ENCODE results near the gene HSF4.

HSF4 gene

GRCh38 chr16:67209565-67209964, 45.0 kb downstream of the HSF4 start:
- no peaks in the 10 kb centered on the region for H3K27me3 ChIP-seq (ENCODE audit: control insufficient read depth, insufficient read depth, low read length)
- no peaks in the 10 kb centered on the region for H3K9me3 ChIP-seq (ENCODE audit: control insufficient read depth, insufficient read depth, low read length)
- peaks cover 4% of the 10 kb centered on the region; the same call in 1 of the 2 replicates for H3K4me1 ChIP-seq (ENCODE audit: control insufficient read depth, insufficient read depth, low read length)
- WGBS (ENCODE audit: insufficient coverage, insufficient read length) = no CpG with 5 or more reads among the region's 8 CpGs
- no peaks in the 10 kb centered on the region for H3K36me3 ChIP-seq (ENCODE audit: control insufficient read depth, insufficient read depth, low read length)
- no peak overlapping the region for H3K4me3 ChIP-seq (ENCODE audit: low read length)
- no peak for DNase-seq (ENCODE audit: low read depth, low spot score)
- H3K27ac ChIP-seq (ENCODE audit: low read length) = no peak overlapping the region

- Histone ChIP-seq H3K27me3 (ENCODE audit: control insufficient read depth, insufficient read depth, low read length) (no peaks in the 10 kb centered on the region), H3K9me3 (ENCODE audit: control insufficient read depth, insufficient read depth, low read length) (no peaks in the 10 kb centered on the region), H3K36me3 (ENCODE audit: control insufficient read depth, insufficient read depth, low read length) (no peaks in the 10 kb centered on the region), H3K4me3 (ENCODE audit: low read length) (no peak overlapping the region), H3K4me1 (ENCODE audit: control insufficient read depth, insufficient read depth, low read length) (peaks cover 4% of the 10 kb centered on the region; the same call in 1 of the 2 replicates), H3K27ac (ENCODE audit: low read length) (no peak overlapping the region)
- DNase-seq (ENCODE audit: low read depth, low spot score) = no peak
- no CpG with 5 or more reads among the region's 25 CpGs for WGBS (ENCODE audit: insufficient coverage, insufficient read length)
These were observed 45.8 kb downstream of the HSF4 start for GRCh38 chr16:67210069-67210937.

- Histone ChIP-seq H3K27ac (ENCODE audit: low read length) (no peak overlapping the region), H3K36me3 (ENCODE audit: control insufficient read depth, insufficient read depth, low read length) (no peaks in the 10 kb centered on the region), H3K9me3 (ENCODE audit: control insufficient read depth, insufficient read depth, low read length) (no peaks in the 10 kb centered on the region), H3K27me3 (ENCODE audit: control insufficient read depth, insufficient read depth, low read length) (no peaks in the 10 kb centered on the region), H3K4me3 (ENCODE audit: low read length) (no peak overlapping the region), H3K4me1 (ENCODE audit: control insufficient read depth, insufficient read depth, low read length) (peaks cover 4% of the 10 kb centered on the region; the same call in 1 of the 2 replicates)
- no CpG with 5 or more reads among the region's 7 CpGs for WGBS (ENCODE audit: insufficient coverage, insufficient read length)
- no peak for DNase-seq (ENCODE audit: low read depth, low spot score)
These were observed 47.1 kb downstream of the HSF4 start for GRCh38 chr16:67211674-67212073.

- no peak for DNase-seq (ENCODE audit: low read depth, low spot score)
- Histone ChIP-seq H3K4me3 (ENCODE audit: low read length) (no peak overlapping the region), H3K36me3 (ENCODE audit: control insufficient read depth, insufficient read depth, low read length) (no peaks in the 10 kb centered on the region), H3K27ac (ENCODE audit: low read length) (no peak overlapping the region), H3K4me1 (ENCODE audit: control insufficient read depth, insufficient read depth, low read length) (no peaks in the 10 kb centered on the region), H3K9me3 (ENCODE audit: control insufficient read depth, insufficient read depth, low read length) (no peaks in the 10 kb centered on the region), H3K27me3 (ENCODE audit: control insufficient read depth, insufficient read depth, low read length) (no peaks in the 10 kb centered on the region)
These were observed 48.2 kb downstream of the HSF4 start for GRCh38 chr16:67212766-67213165.

- WGBS (ENCODE audit: insufficient coverage, insufficient read length) = no CpG with 5 or more reads among the region's 8 CpGs
- Histone ChIP-seq H3K4me1 (ENCODE audit: control insufficient read depth, insufficient read depth, low read length) (no peaks in the 10 kb centered on the region), H3K9me3 (ENCODE audit: control insufficient read depth, insufficient read depth, low read length) (no peaks in the 10 kb centered on the region), H3K27ac (ENCODE audit: low read length) (no peak overlapping the region), H3K27me3 (ENCODE audit: control insufficient read depth, insufficient read depth, low read length) (no peaks in the 10 kb centered on the region), H3K4me3 (ENCODE audit: low read length) (no peak overlapping the region), H3K36me3 (ENCODE audit: control insufficient read depth, insufficient read depth, low read length) (no peaks in the 10 kb centered on the region)
- DNase-seq (ENCODE audit: low read depth, low spot score) = no peak
These were observed 48.9 kb downstream of the HSF4 start for GRCh38 chr16:67213197-67214019.

- DNase-seq (ENCODE audit: low read depth, low spot score) = no peak
- Histone ChIP-seq H3K9me3 (ENCODE audit: control insufficient read depth, insufficient read depth, low read length) (no peaks in the 10 kb centered on the region), H3K4me1 (ENCODE audit: control insufficient read depth, insufficient read depth, low read length) (no peaks in the 10 kb centered on the region), H3K36me3 (ENCODE audit: control insufficient read depth, insufficient read depth, low read length) (no peaks in the 10 kb centered on the region), H3K27me3 (ENCODE audit: control insufficient read depth, insufficient read depth, low read length) (no peaks in the 10 kb centered on the region), H3K27ac (ENCODE audit: low read length) (no peak overlapping the region), H3K4me3 (ENCODE audit: low read length) (no peak overlapping the region)
- no CpG with 5 or more reads among the region's 5 CpGs for WGBS (ENCODE audit: insufficient coverage, insufficient read length)
These were observed 51.2 kb downstream of the HSF4 start for GRCh38 chr16:67215706-67216105.

GRCh38 chr16:67216612-67217490, 52.3 kb downstream of the HSF4 start:
- Histone ChIP-seq H3K36me3 (ENCODE audit: control insufficient read depth, insufficient read depth, low read length) (no peaks in the 10 kb centered on the region), H3K9me3 (ENCODE audit: control insufficient read depth, insufficient read depth, low read length) (no peaks in the 10 kb centered on the region), H3K27me3 (ENCODE audit: control insufficient read depth, insufficient read depth, low read length) (no peaks in the 10 kb centered on the region), H3K27ac (ENCODE audit: low read length) (no peak overlapping the region), H3K4me3 (ENCODE audit: low read length) (no peak overlapping the region), H3K4me1 (ENCODE audit: control insufficient read depth, insufficient read depth, low read length) (no peaks in the 10 kb centered on the region)
- WGBS (ENCODE audit: insufficient coverage, insufficient read length) = no CpG with 5 or more reads among the region's 18 CpGs
- DNase-seq (ENCODE audit: low read depth, low spot score) = no peak
